ENCODE measurements around the gene SPTLC1.

DNA sequence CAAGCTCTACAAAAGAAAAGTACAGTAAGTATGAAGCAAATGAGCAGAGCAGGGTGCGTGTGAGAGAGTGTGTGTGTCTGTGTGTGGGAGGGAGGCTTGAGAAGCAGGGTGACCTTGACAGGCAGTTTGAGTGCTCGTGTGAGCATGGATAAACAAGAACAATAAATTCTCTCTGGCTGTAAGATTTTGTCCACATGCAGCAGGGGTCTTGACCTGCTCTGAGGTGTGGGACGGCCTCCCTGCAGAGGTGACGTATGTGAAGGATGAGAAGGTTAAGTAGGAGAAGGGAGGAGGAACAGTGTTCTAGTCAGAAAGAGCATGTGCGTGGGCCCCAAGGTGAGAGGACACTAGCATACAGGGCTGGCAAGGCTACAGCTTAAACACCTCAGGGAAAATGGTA is 49.0 kb downstream of the SPTLC1 start:
- TF ChIP-seq, protein P1, sequence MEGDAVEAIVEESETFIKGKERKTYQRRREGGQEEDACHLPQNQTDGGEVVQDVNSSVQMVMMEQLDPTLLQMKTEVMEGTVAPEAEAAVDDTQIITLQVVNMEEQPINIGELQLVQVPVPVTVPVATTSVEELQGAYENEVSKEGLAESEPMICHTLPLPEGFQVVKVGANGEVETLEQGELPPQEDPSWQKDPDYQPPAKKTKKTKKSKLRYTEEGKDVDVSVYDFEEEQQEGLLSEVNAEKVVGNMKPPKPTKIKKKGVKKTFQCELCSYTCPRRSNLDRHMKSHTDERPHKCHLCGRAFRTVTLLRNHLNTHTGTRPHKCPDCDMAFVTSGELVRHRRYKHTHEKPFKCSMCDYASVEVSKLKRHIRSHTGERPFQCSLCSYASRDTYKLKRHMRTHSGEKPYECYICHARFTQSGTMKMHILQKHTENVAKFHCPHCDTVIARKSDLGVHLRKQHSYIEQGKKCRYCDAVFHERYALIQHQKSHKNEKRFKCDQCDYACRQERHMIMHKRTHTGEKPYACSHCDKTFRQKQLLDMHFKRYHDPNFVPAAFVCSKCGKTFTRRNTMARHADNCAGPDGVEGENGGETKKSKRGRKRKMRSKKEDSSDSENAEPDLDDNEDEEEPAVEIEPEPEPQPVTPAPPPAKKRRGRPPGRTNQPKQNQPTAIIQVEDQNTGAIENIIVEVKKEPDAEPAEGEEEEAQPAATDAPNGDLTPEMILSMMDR (IDR thresholded peaks at IDR 0.05) = no peak
- no peak for TF ChIP-seq POLR2AphosphoS5 (IDR thresholded peaks at IDR 0.05)
- no peak for TF ChIP-seq POLR2A (IDR thresholded peaks at IDR 0.05)
